ENCODE measurements around the gene BEST2. TPM values are rescaled to one million over a fixed set of nuclear protein-coding genes. Genes with fewer than 3 reads are reported as not detected.
"Not testable (repeated sequence)": the region's sequence is repeated elsewhere in the genome, so short reads cannot be mapped to it uniquely, and the experiment has no call there.

BEST2 gene
- not detected for total RNA-seq

- ATAC-seq (no peak), DNase-seq (no peak)
- Mint-ChIP-seq H3K27me3 (peaks cover 29% of the 10 kb centered on the region), H3K4me3 (no peak within 1 kb of the TSS), H3K36me3 (ENCODE audit: low read depth) (peaks cover 16% of the 10 kb centered on the region), H3K27ac (no peak within 1 kb of the TSS), H3K4me1 (peaks cover 3% of the 10 kb centered on the region), H3K9me3 (ENCODE audit: low read depth) (peaks cover 8% of the 10 kb centered on the region)
- intact Hi-C loops (cut with DNase I, micrococcal nuclease), result no loop called here
- ChIA-PET CTCF (no interaction called here), POLR2A (no interaction called here)
Measured at GRCh38 chr19:12751635-12752034, at the start of gene BEST2. BEST2 (plus strand) TSS chr19:12751791; CDS start chr19:12752593, 802 bp downstream.

GRCh38 chr19:12703046-12703445, 48.5 kb upstream of the BEST2 start:
- DNase-seq (peak; percentile 44), ATAC-seq (peak; percentile 74)
- no peak overlapping the region for H3K27ac Mint-ChIP-seq
- peaks cover 60% of the 10 kb centered on the region for H3K36me3 Mint-ChIP-seq (ENCODE audit: low read depth)
- intact Hi-C loops (cut with DNase I, micrococcal nuclease), result no loop called here
- CTCF ChIA-PET, result no interaction called here
- POLR2A ChIA-PET, result interaction anchor here (0.6 kb wide), 1 partner anchor 198 kb away, joined by 3 read pairs; no protein-coding TSS in a partner anchor
- H3K9me3 Mint-ChIP-seq (ENCODE audit: low read depth), result no peaks in the 10 kb centered on the region
- peaks cover 2% of the 10 kb centered on the region for H3K4me1 Mint-ChIP-seq
- no peak overlapping the region for H3K4me3 Mint-ChIP-seq
- no peaks in the 10 kb centered on the region for H3K27me3 Mint-ChIP-seq

DNA sequence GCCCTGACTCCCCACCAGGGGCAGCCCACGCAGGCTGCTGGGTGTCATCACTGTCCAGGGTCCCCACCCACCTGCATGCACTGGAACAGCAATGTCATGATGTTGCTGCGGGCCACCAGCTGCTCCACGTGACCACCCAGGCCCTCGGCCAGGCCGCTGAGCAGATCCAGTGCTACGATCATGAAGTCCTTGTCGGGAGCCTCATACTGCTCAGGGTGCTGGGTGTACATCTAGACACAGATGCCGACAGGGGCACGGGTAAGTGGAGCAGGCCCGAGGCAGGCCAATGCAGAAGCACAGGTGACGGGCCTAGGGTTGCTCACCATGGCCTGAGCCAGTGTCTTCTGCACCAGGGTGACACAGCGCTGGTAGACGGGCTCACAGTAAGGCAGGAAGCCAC, 46.4 kb upstream of the BEST2 start:
- intact Hi-C loops (cut with DNase I, micrococcal nuclease), result no loop called here
- Mint-ChIP-seq H3K4me1 (no peaks in the 10 kb centered on the region), H3K9me3 (ENCODE audit: low read depth) (no peaks in the 10 kb centered on the region), H3K4me3 (no peak overlapping the region), H3K36me3 (ENCODE audit: low read depth) (peaks cover 58% of the 10 kb centered on the region), H3K27ac (no peak overlapping the region), H3K27me3 (no peaks in the 10 kb centered on the region)
- ChIA-PET CTCF (no interaction called here), POLR2A (no interaction called here)
- ATAC-seq, result no peak
- DNase-seq, result no peak

DNA sequence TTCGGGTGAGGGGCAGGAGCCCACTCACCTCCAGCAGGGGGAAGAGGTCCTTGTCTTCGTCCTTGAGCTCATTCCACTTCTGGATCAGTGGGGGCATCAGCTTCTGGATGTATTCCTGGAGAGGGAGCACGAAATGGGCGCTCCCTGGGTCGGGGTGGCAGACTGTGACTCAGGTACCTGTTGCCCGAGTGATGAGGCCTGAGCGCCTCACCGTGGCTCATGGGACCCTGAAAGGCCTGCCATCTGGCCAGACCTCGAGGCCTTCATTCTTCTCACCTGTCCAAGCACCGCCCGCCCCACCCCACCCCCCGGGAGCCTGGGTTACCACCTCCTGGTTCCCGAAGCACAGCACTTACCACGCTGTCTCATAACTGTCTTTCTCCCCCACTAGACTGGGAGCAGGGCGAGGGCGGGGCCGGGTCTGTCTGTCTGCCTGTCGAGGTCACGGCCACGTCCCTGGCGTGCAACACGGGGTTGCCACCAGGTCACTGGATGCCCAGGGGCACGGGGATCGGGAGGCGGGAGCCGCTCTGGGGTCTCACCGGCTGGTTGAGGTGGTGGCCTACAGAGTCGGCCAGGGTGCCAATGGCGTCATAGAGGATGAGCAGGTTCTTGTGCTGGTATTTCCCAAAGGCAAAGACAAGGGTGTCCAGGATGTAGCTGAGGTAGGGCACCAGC, 45.8 kb upstream of the BEST2 start:
- DNase-seq (no peak), ATAC-seq (no peak)
- Mint-ChIP-seq H3K9me3 (ENCODE audit: low read depth) (no peaks in the 10 kb centered on the region), H3K36me3 (ENCODE audit: low read depth) (peaks cover 63% of the 10 kb centered on the region), H3K4me3 (no peak overlapping the region), H3K27me3 (no peaks in the 10 kb centered on the region), H3K4me1 (no peaks in the 10 kb centered on the region), H3K27ac (no peak overlapping the region)
- CTCF ChIA-PET, result interaction anchor here (0.7 kb wide), 1 partner anchor 130 kb away, joined by 3 read pairs; no protein-coding TSS in a partner anchor
- POLR2A ChIA-PET, result no interaction called here
- intact Hi-C loops (cut with DNase I, micrococcal nuclease), result no loop called here

DNA sequence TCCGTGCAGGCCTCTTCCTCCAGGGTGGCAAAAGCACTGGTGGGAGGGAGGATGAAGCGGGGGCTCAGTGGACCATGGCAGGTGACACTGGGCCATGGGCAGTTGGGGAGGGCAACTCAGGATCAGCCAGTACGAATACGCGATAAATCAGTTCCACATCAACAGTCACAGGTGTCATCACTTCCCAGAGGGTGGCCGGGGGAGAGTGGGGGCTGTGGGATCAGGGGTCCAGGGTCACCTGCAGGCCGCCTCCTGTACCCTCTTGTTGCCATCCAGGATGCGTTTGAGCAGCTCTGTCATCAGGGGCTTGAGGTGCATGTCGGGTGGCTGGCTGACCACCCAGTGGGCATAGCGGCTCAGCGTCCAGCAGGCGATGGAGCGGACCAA, 45.3 kb upstream of the BEST2 start:
- Mint-ChIP-seq H3K36me3 (ENCODE audit: low read depth) (peaks cover 63% of the 10 kb centered on the region), H3K27ac (no peak overlapping the region), H3K4me3 (no peak overlapping the region), H3K4me1 (no peaks in the 10 kb centered on the region), H3K27me3 (no peaks in the 10 kb centered on the region), H3K9me3 (ENCODE audit: low read depth) (no peaks in the 10 kb centered on the region)
- ChIA-PET POLR2A (no interaction called here), CTCF (interaction anchor here (0.7 kb wide), 1 partner anchor 131 kb away, joined by 3 read pairs; no protein-coding TSS in a partner anchor)
- ATAC-seq (no peak), DNase-seq (no peak)
- intact Hi-C loops (cut with DNase I, micrococcal nuclease), result no loop called here

DNA sequence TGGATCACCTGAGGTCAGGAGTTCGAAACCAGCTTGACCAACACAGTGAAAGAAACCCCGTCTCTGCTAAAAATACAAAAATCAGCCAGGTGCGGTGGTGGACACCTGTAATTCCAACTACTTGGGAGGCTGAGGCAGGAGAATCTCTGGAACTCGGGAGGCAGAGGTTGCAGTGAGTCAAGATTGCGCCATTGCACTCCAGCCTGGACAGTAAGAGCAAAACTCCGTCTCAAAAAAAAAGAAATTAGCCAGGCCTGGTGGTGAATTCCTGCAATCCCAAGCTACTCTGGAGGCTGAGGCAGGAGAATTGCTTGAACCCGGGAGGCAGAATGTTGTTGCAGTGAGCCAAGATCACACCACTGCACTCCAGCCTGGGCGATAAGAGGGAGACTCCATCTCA, 43.0 kb upstream of the BEST2 start:
- ChIA-PET POLR2A (interaction anchor here (0.6 to 0.7 kb wide), 2 partner anchors 13 to 20 kb away, joined by 3 to 4 read pairs; no protein-coding TSS in a partner anchor), CTCF (no interaction called here)
- Mint-ChIP-seq H3K27ac (no peak overlapping the region), H3K36me3 (ENCODE audit: low read depth) (peaks cover 56% of the 10 kb centered on the region), H3K4me1 (no peaks in the 10 kb centered on the region), H3K27me3 (no peaks in the 10 kb centered on the region), H3K4me3 (no peak overlapping the region), H3K9me3 (ENCODE audit: low read depth) (no peaks in the 10 kb centered on the region)
- intact Hi-C loops (cut with DNase I, micrococcal nuclease), result no loop called here
- DNase-seq (no peak), ATAC-seq (no peak)

GRCh38 chr19:12711187-12711586, 40.4 kb upstream of the BEST2 start:
- H3K27ac Mint-ChIP-seq, result no peak overlapping the region
- no peaks in the 10 kb centered on the region for H3K4me1 Mint-ChIP-seq
- H3K9me3 Mint-ChIP-seq (ENCODE audit: low read depth), result no peaks in the 10 kb centered on the region
- intact Hi-C loops (cut with DNase I, micrococcal nuclease), result no loop called here
- no peak overlapping the region for H3K4me3 Mint-ChIP-seq
- no peaks in the 10 kb centered on the region for H3K27me3 Mint-ChIP-seq
- ChIA-PET CTCF (interaction anchor here (0.7 kb wide), 1 partner anchor 11 kb away, joined by 3 read pairs; no protein-coding TSS in a partner anchor), POLR2A (interaction anchor here (0.6 kb wide), 1 partner anchor 14 kb away, joined by 3 read pairs; no protein-coding TSS in a partner anchor)
- no peak for DNase-seq
- no peak for ATAC-seq
- peaks cover 54% of the 10 kb centered on the region for H3K36me3 Mint-ChIP-seq (ENCODE audit: low read depth)

- peaks cover 52% of the 10 kb centered on the region for H3K36me3 Mint-ChIP-seq (ENCODE audit: low read depth)
- H3K4me3 Mint-ChIP-seq; ATAC-seq; intact Hi-C loops (cut with DNase I, micrococcal nuclease); H3K9me3 Mint-ChIP-seq (ENCODE audit: low read depth); POLR2A ChIA-PET; H3K27ac Mint-ChIP-seq; H3K27me3 Mint-ChIP-seq; CTCF ChIA-PET; H3K4me1 Mint-ChIP-seq: not testable (repeated sequence)
- peak; percentile 31 for DNase-seq
Measured at GRCh38 chr19:12712077-12712476, 39.5 kb upstream of the BEST2 start.

DNA sequence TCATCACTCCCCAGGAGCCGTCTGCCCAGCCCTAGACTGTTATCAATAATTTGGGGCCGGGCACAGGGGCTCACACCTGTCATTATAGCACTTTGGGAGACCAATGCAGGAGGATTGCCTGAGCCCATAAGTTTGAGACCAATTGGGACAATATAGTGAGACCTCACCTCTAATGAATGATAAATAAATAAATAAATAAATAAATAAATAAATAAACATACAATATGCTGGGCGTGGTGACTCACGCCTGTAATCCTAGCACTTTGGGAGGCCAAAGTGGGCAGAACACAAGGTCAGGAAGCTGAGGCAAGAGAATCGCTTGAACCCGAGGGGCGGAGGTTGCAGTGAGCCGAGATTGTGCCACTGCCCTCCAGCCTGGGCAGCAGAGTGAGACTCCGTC, 38.3 kb upstream of the BEST2 start:
- H3K4me1 Mint-ChIP-seq; H3K4me3 Mint-ChIP-seq; POLR2A ChIA-PET; H3K9me3 Mint-ChIP-seq (ENCODE audit: low read depth); H3K27me3 Mint-ChIP-seq; H3K27ac Mint-ChIP-seq; ATAC-seq; intact Hi-C loops (cut with DNase I, micrococcal nuclease); DNase-seq: not testable (repeated sequence)
- CTCF ChIA-PET, result interaction anchor here (1.0 kb wide), 1 partner anchor 10 kb away, joined by 6 read pairs; no protein-coding TSS in a partner anchor
- peaks cover 53% of the 10 kb centered on the region for H3K36me3 Mint-ChIP-seq (ENCODE audit: low read depth)

DNA sequence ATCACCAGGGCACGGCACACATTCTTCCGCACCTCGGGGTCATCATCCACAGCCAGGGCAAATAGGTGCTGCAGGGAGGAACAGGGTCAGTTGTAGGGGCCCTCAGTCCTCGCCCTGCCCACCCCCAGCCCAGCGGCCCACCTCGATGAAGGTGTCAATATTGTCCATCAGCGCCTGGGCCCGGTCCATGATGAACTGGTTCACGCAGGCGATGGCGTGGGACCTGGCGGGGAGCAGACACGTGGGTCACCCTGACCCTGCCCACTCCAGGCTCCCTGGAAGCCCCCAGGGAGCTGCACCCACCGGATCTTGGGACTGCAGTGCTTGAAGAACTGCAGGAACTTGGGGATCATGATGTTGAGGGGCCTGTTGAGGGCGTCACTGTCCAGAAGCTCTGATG, 36.5 kb upstream of the BEST2 start:
- intact Hi-C loops (cut with DNase I, micrococcal nuclease), result loop anchor here in 1 of 2 experiments (5.0 kb wide), 1 partner anchor 42 kb away; no protein-coding TSS in a partner anchor
- H3K4me3 Mint-ChIP-seq, result no peak overlapping the region
- POLR2A ChIA-PET, result no interaction called here
- H3K4me1 Mint-ChIP-seq, result peaks cover 19% of the 10 kb centered on the region
- H3K27ac Mint-ChIP-seq, result no peak overlapping the region
- CTCF ChIA-PET, result interaction anchor here (0.9 to 1.5 kb wide), 3 partner anchors 18 to 133 kb away, joined by 3 to 6 read pairs (median 4); no protein-coding TSS in a partner anchor
- no peak for DNase-seq
- H3K36me3 Mint-ChIP-seq (ENCODE audit: low read depth), result peaks cover 62% of the 10 kb centered on the region
- ATAC-seq, result no peak
- H3K9me3 Mint-ChIP-seq (ENCODE audit: low read depth), result no peaks in the 10 kb centered on the region
- H3K27me3 Mint-ChIP-seq, result no peaks in the 10 kb centered on the region

DNA sequence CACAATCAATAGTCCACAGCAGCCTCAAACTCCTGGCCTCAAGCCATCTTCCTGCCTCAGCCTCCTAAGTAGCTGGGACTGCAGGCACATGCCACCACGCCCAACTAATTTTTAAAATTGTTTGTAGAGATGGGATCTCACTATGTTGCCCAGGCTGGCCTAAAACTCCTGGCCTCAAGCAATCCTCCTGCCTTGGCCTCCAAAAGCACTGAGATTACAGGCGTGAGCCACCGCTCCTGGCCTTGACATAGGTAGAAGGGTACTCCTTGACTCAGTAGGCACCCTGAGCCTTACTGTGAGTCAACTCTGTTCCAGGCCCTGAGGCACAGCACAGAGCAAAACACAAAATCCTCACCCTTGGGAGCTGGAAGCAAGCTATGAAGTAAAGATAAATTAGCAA, 35.7 kb upstream of the BEST2 start:
- CTCF ChIA-PET, result interaction anchor here (0.9 to 1.7 kb wide), 5 partner anchors 17 to 132 kb away, joined by 3 to 6 read pairs (median 4); no protein-coding TSS in a partner anchor
- POLR2A ChIA-PET, result no interaction called here
- H3K36me3 Mint-ChIP-seq (ENCODE audit: low read depth), result peaks cover 59% of the 10 kb centered on the region
- no peak overlapping the region for H3K4me3 Mint-ChIP-seq
- DNase-seq (no peak), ATAC-seq (no peak)
- peaks cover 26% of the 10 kb centered on the region for H3K4me1 Mint-ChIP-seq
- intact Hi-C loops (cut with DNase I, micrococcal nuclease), result loop anchor here in 1 of 2 experiments (5.0 kb wide), 1 partner anchor 41 kb away; no protein-coding TSS in a partner anchor
- no peak overlapping the region for H3K27ac Mint-ChIP-seq
- H3K9me3 Mint-ChIP-seq (ENCODE audit: low read depth), result no peaks in the 10 kb centered on the region
- H3K27me3 Mint-ChIP-seq, result no peaks in the 10 kb centered on the region

DNA sequence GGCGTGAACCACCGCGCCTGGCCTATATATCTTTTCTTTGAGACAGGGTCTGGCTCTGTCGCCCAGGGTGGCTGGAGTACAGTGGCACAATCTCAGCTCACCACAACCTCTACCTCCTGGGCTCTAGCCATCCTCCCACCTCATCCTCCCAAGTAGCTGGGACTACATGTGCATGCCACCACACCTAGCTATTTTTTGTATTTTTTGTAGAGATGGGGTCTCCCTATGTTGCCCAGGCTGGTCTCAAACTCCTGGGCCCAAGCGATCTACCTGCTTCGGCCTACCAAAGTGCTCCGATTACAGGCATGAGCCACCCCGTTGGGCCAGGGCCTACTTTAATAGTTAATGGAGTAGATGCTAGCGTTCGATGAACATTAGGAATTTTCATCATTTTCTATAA, 31.3 kb upstream of the BEST2 start:
- H3K4me1 Mint-ChIP-seq, result peaks cover 35% of the 10 kb centered on the region
- no peaks in the 10 kb centered on the region for H3K9me3 Mint-ChIP-seq (ENCODE audit: low read depth)
- DNase-seq, result no peak
- H3K4me3 Mint-ChIP-seq, result peak overlapping the region; percentile 99
- no peak for ATAC-seq
- H3K36me3 Mint-ChIP-seq (ENCODE audit: low read depth), result peaks cover 53% of the 10 kb centered on the region
- intact Hi-C loops (cut with DNase I, micrococcal nuclease), result loop anchor here (5.0 kb wide), 2 partner anchors 217 to 227 kb away; partner anchors contain the start of genes CALR (in 1 of the 2) and RAD23A (in 1 of the 2)
- H3K27me3 Mint-ChIP-seq, result no peaks in the 10 kb centered on the region
- H3K27ac Mint-ChIP-seq, result peak overlapping the region; percentile 88
- POLR2A ChIA-PET, result no interaction called here
- CTCF ChIA-PET, result interaction anchor here (1.8 to 3.5 kb wide), 2 partner anchors 37 to 40 kb away, joined by 4 to 12 read pairs; no protein-coding TSS in a partner anchor

Measured in activated CD4-positive, alpha-beta T cell treated with anti-CD3 and anti-CD28 coated beads for 36 hours (primary cell).